ENCODE data around the gene LGALS7B. TPM values are rescaled to one million over a fixed set of nuclear protein-coding genes. Genes with fewer than 3 reads are reported as not detected.

Gene LGALS7B
- total and polyA plus RNA-seq, 2 of the 8 experiments (the other 6 are each of a cell fraction or from before 2014, with no cell fraction given): 3.6 TPM; not detected in 1

DNA sequence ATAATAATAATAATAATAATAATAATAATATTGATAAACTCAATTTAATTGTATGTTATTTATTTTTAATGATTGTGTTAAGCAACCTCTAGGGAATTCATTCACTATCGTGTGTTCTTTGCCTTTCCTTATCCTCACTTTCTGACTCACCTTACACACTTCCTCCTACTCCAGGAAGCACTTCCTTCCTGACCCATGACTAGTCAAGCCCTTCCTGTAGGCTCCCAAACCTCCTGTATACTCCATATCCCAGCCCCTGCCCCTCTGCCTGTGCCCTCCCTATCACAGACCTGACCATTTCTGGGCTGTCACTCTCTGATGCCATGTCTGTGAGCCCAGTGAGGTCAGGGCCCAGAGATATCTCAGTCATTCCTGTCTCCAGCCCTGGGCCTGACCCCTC is 16.2 kb downstream of the LGALS7B start (continued):
- TF ChIP-seq CHD7 (IDR thresholded peaks at IDR 0.05; ENCODE audit: insufficient replicate concordance, low read length) (no peak), BRCA1 (IDR thresholded peaks at IDR 0.05; ENCODE audit: low read depth, low read length) (no peak), USF2 (IDR thresholded peaks at IDR 0.05; ENCODE audit: low read length) (no peak), KDM4A (IDR thresholded peaks at IDR 0.05; ENCODE audit: low read depth, low read length, severe bottlenecking) (no peak), FOSL1 (IDR thresholded peaks at IDR 0.05; ENCODE audit: insufficient read depth, low read depth, low read length) (no peak), GABPA (IDR thresholded peaks at IDR 0.05; ENCODE audit: borderline replicate concordance, insufficient read depth, low read length) (no peak), BCL11A (IDR thresholded peaks at IDR 0.05; ENCODE audit: low read depth in 2 of 2, low read length in 2 of 2) (no peak), BACH1 (IDR thresholded peaks at IDR 0.05; ENCODE audit: low read length) (no peak), EP300 (IDR thresholded peaks at IDR 0.05; ENCODE audit: borderline replicate concordance in 1 of 2, low read depth in 2 of 2, low read length in 2 of 2) (no peak), CHD1 (IDR thresholded peaks at IDR 0.05; ENCODE audit: low read depth, low read length) (no peak), RFX5 (IDR thresholded peaks at IDR 0.05; ENCODE audit: borderline replicate concordance, low read depth, low read length) (no peak)
